ENCODE measurements around the gene FGF14. TPM values are rescaled to one million over a fixed set of nuclear protein-coding genes. Genes with fewer than 3 reads are reported as not detected.

The FGF14 gene
- total RNA-seq, 2 donors from 2014 or later: not detected

GRCh38 chr13:101916775-101917474 is 484.9 kb downstream of the FGF14 start:
- Mint-ChIP-seq H3K4me1 (ENCODE audit: low read depth in 2 of 2) (no peaks in the 10 kb centered on the region), H3K27ac (no peak overlapping the region), H3K36me3 (no peaks in the 10 kb centered on the region), H3K27me3 (peaks cover 41 to 45% of the 10 kb centered on the region in 2 donors), H3K9me3 (peaks cover 5% of the 10 kb centered on the region), H3K4me3 (no peak overlapping the region)
- ATAC-seq (no peak), DNase-seq (ENCODE audit: low spot score) (no peak)

- H3K4me3 Mint-ChIP-seq: no peak overlapping the region
- no peaks in the 10 kb centered on the region for H3K4me1 Mint-ChIP-seq (ENCODE audit: low read depth in 2 of 2)
- no peak for ATAC-seq
- no peaks in the 10 kb centered on the region for H3K36me3 Mint-ChIP-seq
- no peak overlapping the region for H3K27ac Mint-ChIP-seq
- DNase-seq (ENCODE audit: low spot score): no peak
- H3K9me3 Mint-ChIP-seq: no peaks in the 10 kb centered on the region
- peaks cover 35 to 38% of the 10 kb centered on the region in 2 donors for H3K27me3 Mint-ChIP-seq
Measured at GRCh38 chr13:101916108-101916774, 485.6 kb downstream of the FGF14 start.

GRCh38 chr13:101915755-101916107 is 486.1 kb downstream of the FGF14 start:
- DNase-seq (ENCODE audit: low spot score) (no peak), ATAC-seq (no peak)
- Mint-ChIP-seq H3K27ac (no peak overlapping the region), H3K27me3 (peaks cover 32 to 38% of the 10 kb centered on the region in 2 donors), H3K36me3 (no peaks in the 10 kb centered on the region), H3K4me1 (ENCODE audit: low read depth in 2 of 2) (no peaks in the 10 kb centered on the region), H3K4me3 (no peak overlapping the region), H3K9me3 (no peaks in the 10 kb centered on the region)

DNA sequence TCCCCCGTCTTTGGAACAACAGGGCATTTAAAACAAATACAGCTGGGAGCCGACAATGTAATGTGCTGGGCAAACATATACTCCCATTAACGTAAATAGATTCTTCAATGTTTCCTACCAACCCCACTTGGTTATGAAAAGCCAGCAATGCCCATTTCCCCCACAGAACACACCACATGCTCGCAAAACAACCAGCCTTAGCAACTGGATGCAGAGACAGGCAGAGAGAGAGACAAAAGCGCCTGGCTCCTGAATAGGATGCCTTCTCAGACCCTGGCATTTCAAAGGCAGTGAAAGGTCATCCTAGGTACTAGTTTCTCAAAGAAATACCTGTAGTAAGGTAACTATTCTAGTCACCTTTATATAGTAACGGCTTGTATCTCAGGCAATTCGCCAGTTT is 486.5 kb downstream of the FGF14 start:
- no peak overlapping the region for H3K27ac Mint-ChIP-seq
- no peaks in the 10 kb centered on the region for H3K9me3 Mint-ChIP-seq
- H3K36me3 Mint-ChIP-seq: no peaks in the 10 kb centered on the region
- H3K27me3 Mint-ChIP-seq: peaks cover 32 to 38% of the 10 kb centered on the region in 2 donors
- H3K4me3 Mint-ChIP-seq: no peak overlapping the region
- no peak for ATAC-seq
- no peak for DNase-seq (ENCODE audit: low spot score)
- H3K4me1 Mint-ChIP-seq (ENCODE audit: low read depth in 2 of 2): no peaks in the 10 kb centered on the region

- Mint-ChIP-seq H3K27me3 (peaks cover 11 to 13% of the 10 kb centered on the region in 2 donors), H3K9me3 (no peaks in the 10 kb centered on the region), H3K4me3 (no peak overlapping the region), H3K36me3 (no peaks in the 10 kb centered on the region), H3K4me1 (ENCODE audit: low read depth in 2 of 2) (no peaks in the 10 kb centered on the region), H3K27ac (no peak overlapping the region)
- no peak for DNase-seq (ENCODE audit: low spot score)
- ATAC-seq: no peak
Measured at GRCh38 chr13:101911752-101912151, 490.1 kb downstream of the FGF14 start.

- no peaks in the 10 kb centered on the region for H3K36me3 Mint-ChIP-seq
- ATAC-seq (no peak), DNase-seq (ENCODE audit: low spot score) (no peak)
- H3K27me3 Mint-ChIP-seq: no peaks in the 10 kb centered on the region
- H3K4me1 Mint-ChIP-seq (ENCODE audit: low read depth in 2 of 2): no peaks in the 10 kb centered on the region
- H3K4me3 Mint-ChIP-seq: no peak overlapping the region
- no peak overlapping the region for H3K27ac Mint-ChIP-seq
- H3K9me3 Mint-ChIP-seq: peaks cover 9% of the 10 kb centered on the region
Measured at GRCh38 chr13:101903890-101904289, 498.0 kb downstream of the FGF14 start.

DNA sequence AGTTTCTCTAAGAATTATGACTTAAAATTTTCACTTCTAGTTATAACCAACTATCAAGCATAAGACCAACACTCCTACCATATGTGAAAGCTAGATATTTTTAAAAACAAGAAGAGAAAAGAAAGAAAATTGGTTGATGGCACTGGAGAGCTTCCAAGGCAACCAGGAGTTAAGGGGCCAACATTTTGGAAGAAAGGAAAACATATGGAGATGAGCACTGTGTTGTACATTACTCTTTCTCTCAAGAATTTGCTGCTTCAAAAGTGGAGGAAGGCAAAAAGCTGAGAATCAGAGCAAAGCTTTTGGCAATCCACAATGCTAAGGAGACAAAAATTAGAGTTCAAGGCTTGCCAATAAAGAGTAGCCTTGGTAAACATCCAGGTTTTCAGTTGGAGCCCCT is 503.2 kb downstream of the FGF14 start:
- Mint-ChIP-seq H3K27ac (no peak overlapping the region), H3K4me3 (no peak overlapping the region), H3K4me1 (ENCODE audit: low read depth in 2 of 2) (no peaks in the 10 kb centered on the region), H3K36me3 (no peaks in the 10 kb centered on the region), H3K9me3 (peaks cover 3% of the 10 kb centered on the region), H3K27me3 (no peaks in the 10 kb centered on the region)
- ATAC-seq (no peak), DNase-seq (ENCODE audit: low spot score) (no peak)

GRCh38 chr13:101896541-101896940 is 505.3 kb downstream of the FGF14 start:
- no peak overlapping the region for H3K27ac Mint-ChIP-seq
- H3K27me3 Mint-ChIP-seq: no peaks in the 10 kb centered on the region
- ATAC-seq (no peak), DNase-seq (ENCODE audit: low spot score) (no peak)
- H3K9me3 Mint-ChIP-seq: peaks cover 2% of the 10 kb centered on the region
- no peaks in the 10 kb centered on the region for H3K36me3 Mint-ChIP-seq
- no peak overlapping the region for H3K4me3 Mint-ChIP-seq
- no peaks in the 10 kb centered on the region for H3K4me1 Mint-ChIP-seq (ENCODE audit: low read depth in 2 of 2)

GRCh38 chr13:101893021-101893420 is 508.8 kb downstream of the FGF14 start:
- DNase-seq (ENCODE audit: low spot score) (no peak), ATAC-seq (no peak)
- Mint-ChIP-seq H3K27me3 (no peaks in the 10 kb centered on the region), H3K36me3 (no peaks in the 10 kb centered on the region), H3K27ac (no peak overlapping the region), H3K4me1 (ENCODE audit: low read depth in 2 of 2) (no peaks in the 10 kb centered on the region), H3K9me3 (peaks cover 2% of the 10 kb centered on the region), H3K4me3 (no peak overlapping the region)

DNA sequence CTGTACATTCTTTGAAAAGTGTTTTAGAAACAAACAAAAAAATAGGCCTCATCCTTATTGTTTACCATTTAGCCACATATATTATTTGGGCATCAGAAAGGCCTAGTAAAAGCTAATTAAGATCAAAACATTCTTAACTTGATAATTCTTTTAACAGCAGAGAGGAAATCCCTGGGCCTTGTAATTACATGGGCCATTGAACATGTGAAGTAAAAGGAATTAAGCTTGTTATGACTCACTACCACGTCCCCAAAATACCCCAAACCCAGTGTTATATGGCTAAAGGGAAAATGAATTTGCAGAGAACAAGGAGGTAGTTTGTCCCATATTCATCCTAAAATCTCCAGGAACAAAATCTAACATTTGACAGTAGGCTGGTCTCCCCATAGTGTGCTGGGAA is 509.6 kb downstream of the FGF14 start:
- no peak for ATAC-seq
- no peaks in the 10 kb centered on the region for H3K4me1 Mint-ChIP-seq (ENCODE audit: low read depth in 2 of 2)
- H3K27me3 Mint-ChIP-seq: no peaks in the 10 kb centered on the region
- H3K9me3 Mint-ChIP-seq: peaks cover 2% of the 10 kb centered on the region
- no peak overlapping the region for H3K4me3 Mint-ChIP-seq
- H3K36me3 Mint-ChIP-seq: no peaks in the 10 kb centered on the region
- no peak for DNase-seq (ENCODE audit: low spot score)
- no peak overlapping the region for H3K27ac Mint-ChIP-seq

DNA sequence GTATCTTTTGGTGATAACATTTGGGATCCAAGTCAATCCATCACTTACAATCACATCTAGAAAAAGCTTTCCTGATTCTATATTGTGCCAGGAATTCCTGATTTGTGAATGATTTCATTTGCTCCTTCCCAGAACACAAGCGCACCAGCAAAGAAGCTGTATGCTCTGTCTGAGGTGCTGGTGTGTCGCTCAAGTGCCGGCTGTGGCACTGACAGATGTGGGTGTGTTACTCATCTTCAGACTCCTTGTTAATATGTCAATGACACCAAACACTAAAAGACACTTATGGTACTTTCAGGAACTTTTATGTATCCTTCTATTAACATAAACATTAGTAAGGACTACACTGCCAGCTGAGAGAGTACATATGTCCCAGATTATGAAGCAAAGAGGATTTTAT is 520.3 kb downstream of the FGF14 start:
- peaks cover 5% of the 10 kb centered on the region for H3K9me3 Mint-ChIP-seq
- ATAC-seq (no peak), DNase-seq (ENCODE audit: low spot score) (no peak)
- H3K4me3 Mint-ChIP-seq: no peak overlapping the region
- H3K27me3 Mint-ChIP-seq: peaks cover 0 to 11% of the 10 kb centered on the region in 2 donors
- H3K27ac Mint-ChIP-seq: no peak overlapping the region
- H3K36me3 Mint-ChIP-seq: no peaks in the 10 kb centered on the region
- H3K4me1 Mint-ChIP-seq (ENCODE audit: low read depth in 2 of 2): no peaks in the 10 kb centered on the region

DNA sequence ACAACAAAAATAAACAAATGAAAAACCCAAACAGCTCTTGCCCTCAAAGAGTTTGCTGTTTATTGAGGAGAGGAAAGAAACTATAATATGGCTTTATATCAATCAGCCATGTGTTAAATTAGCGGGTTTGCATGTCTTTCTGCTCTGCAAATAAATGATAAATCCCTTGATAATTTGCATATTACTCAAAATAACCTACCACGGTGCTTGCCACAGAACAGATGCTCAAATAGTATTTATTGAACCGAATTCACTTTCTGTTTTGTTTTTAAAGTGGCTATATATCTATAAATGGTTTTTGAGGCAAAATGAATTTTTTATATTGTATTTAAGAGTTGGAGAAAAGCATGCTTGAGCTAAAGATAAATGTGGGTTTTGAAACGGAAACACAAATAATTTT is 521.3 kb downstream of the FGF14 start:
- ATAC-seq (no peak), DNase-seq (ENCODE audit: low spot score) (no peak)
- peaks cover 5% of the 10 kb centered on the region for H3K9me3 Mint-ChIP-seq
- H3K27me3 Mint-ChIP-seq: peaks cover 0 to 11% of the 10 kb centered on the region in 2 donors
- H3K4me3 Mint-ChIP-seq: no peak overlapping the region
- no peak overlapping the region for H3K27ac Mint-ChIP-seq
- H3K36me3 Mint-ChIP-seq: no peaks in the 10 kb centered on the region
- H3K4me1 Mint-ChIP-seq (ENCODE audit: low read depth in 2 of 2): no peaks in the 10 kb centered on the region

DNA sequence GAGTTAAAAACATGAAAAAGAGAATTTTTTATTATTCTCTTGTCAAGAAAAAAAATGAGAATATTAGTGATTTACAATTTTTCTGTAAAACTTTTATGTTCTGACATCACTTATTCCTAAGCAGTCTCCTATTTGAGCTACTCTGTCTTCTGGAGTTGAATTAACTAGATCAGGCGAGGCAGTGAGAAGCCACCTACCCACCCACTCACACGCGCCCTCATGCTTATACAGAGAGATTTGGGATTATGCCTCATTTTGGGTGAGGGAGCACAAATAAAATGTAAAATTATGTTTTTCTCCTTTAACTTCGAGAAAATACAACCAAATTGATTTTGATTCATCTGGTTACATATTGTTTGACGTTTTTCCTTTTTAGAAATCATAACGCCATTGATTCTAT is 524.9 kb downstream of the FGF14 start:
- Mint-ChIP-seq H3K27me3 (peaks cover 0 to 11% of the 10 kb centered on the region in 2 donors), H3K4me3 (no peak overlapping the region), H3K4me1 (ENCODE audit: low read depth in 2 of 2) (no peaks in the 10 kb centered on the region), H3K27ac (no peak overlapping the region), H3K9me3 (peaks cover 5% of the 10 kb centered on the region), H3K36me3 (no peaks in the 10 kb centered on the region)
- DNase-seq (ENCODE audit: low spot score) (no peak), ATAC-seq (no peak)

GRCh38 chr13:101875717-101876393 is 526.0 kb downstream of the FGF14 start:
- H3K27ac Mint-ChIP-seq: no peak overlapping the region
- H3K27me3 Mint-ChIP-seq: peaks cover 0 to 11% of the 10 kb centered on the region in 2 donors
- H3K36me3 Mint-ChIP-seq: no peaks in the 10 kb centered on the region

More at GRCh38 chr13:101875717-101876393, 526.0 kb downstream of the FGF14 start:
- Mint-ChIP-seq H3K9me3 (peaks cover 5% of the 10 kb centered on the region), H3K4me1 (ENCODE audit: low read depth in 2 of 2) (no peaks in the 10 kb centered on the region), H3K4me3 (no peak overlapping the region)
- no peak for ATAC-seq
- DNase-seq (ENCODE audit: low spot score): no peak

Data from natural killer cell treated with Interleukin-12 subunit alpha and Interleukin-12 subunit beta and Interleukin-15 and Interleukin-18, amount 100 ng/mL, for 72 hours (primary cell).